Transverse colon (tissue), 4 donors: ENCODE results near the gene TIMP3.

ENCODE experiments used
- CTCF ChIP-seq, 5 experiments: fragments of 200-600 bp in 3 of 5; fragments of 450-650 bp in 2 of 5; sonication (generic) in 3 of 5; IDR thresholded peaks; 1 replicate in 2 of 5; 2 replicates in 3 of 5; pipeline ENCODE4 v1.5.1; 2016 to 2017; ENCODE audit warnings: antibody characterized with exemption in 5 of 5, inconsistent platforms in 3 of 5, mild to moderate bottlenecking in 2 of 5, moderate library complexity in 1 of 5
- EP300 ChIP-seq: sonication (generic); formaldehyde crosslinking; IDR thresholded peaks from one replicate; pipeline ENCODE4 v1.6.1; 2017; ENCODE audit warnings: antibody characterized with exemption, low read depth
- POLR2A ChIP-seq: fragments of 450-650 bp; IDR thresholded peaks from one replicate; pipeline ENCODE4 v1.6.1; 2016; ENCODE audit warnings: antibody characterized with exemption, mild to moderate bottlenecking, moderate library complexity
- POLR2AphosphoS5 ChIP-seq, 3 donors: sonication (generic); formaldehyde crosslinking; IDR thresholded peaks; one replicate each; pipeline ENCODE4 v1.6.1; 2016; ENCODE audit warnings: antibody characterized with exemption in 3 of 3

- no peak for TF ChIP-seq POLR2AphosphoS5 (IDR thresholded peaks at IDR 0.05)
- no peak for TF ChIP-seq CTCF (IDR thresholded peaks at IDR 0.05)
- no peak for TF ChIP-seq POLR2A
- no peak for TF ChIP-seq EP300
Observed at GRCh38 chr22:32861330-32861729, 59.8 kb downstream of the TIMP3 start.
